ENCODE data around the gene SGO1. TPM values are rescaled to one million over a fixed set of nuclear protein-coding genes. Genes with fewer than 3 reads are reported as not detected.

The SGO1 gene
- total and polyA plus RNA-seq, 12 donors = 0.13 to 4.2 (median 0.56) TPM; not detected in 2

DNA sequence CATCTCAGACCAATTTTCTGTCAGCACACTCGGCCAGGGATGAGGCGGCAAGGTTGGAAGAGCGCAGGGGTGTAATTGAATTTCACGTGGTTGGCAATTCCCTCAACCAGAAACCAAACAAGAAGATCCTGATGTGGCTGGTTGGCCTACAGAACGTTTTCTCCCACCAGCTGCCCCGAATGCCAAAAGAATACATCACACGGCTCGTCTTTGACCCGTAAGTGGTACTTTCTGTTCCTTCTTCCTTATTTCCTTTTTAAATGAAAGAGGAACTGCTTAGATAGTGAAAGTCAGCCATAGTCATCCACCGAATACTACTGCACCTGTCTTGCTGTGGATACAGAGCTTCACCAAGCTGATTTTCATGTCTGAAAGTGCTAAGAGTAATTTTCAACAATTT lies 60.1 kb downstream of the SGO1 start:
- no peaks in the 10 kb centered on the region for H3K9me3 ChIP-seq (replicated peaks in 1 of 3)
- peak in 2 of 7 donors; percentile 19 to 33 for DNase-seq
- H3K27me3 ChIP-seq = no peaks in the 10 kb centered on the region
- H3K27ac ChIP-seq = no peak overlapping the region
- H3K4me1 ChIP-seq (replicated peaks in 1 of 2) = no peaks in the 10 kb centered on the region
- H3K36me3 ChIP-seq (replicated peaks in 1 of 2) = no peaks in the 10 kb centered on the region
- TF ChIP-seq POLR2A (IDR thresholded peaks at IDR 0.05) = no peak
- TF ChIP-seq, protein P1, sequence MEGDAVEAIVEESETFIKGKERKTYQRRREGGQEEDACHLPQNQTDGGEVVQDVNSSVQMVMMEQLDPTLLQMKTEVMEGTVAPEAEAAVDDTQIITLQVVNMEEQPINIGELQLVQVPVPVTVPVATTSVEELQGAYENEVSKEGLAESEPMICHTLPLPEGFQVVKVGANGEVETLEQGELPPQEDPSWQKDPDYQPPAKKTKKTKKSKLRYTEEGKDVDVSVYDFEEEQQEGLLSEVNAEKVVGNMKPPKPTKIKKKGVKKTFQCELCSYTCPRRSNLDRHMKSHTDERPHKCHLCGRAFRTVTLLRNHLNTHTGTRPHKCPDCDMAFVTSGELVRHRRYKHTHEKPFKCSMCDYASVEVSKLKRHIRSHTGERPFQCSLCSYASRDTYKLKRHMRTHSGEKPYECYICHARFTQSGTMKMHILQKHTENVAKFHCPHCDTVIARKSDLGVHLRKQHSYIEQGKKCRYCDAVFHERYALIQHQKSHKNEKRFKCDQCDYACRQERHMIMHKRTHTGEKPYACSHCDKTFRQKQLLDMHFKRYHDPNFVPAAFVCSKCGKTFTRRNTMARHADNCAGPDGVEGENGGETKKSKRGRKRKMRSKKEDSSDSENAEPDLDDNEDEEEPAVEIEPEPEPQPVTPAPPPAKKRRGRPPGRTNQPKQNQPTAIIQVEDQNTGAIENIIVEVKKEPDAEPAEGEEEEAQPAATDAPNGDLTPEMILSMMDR (IDR thresholded peaks at IDR 0.05) = no peak
- intact Hi-C loops (cut with DNase I) = no loop called here
- WGBS, 4 donors = 76 to 86% (median 81%) methylated on average over 10 of the region's 10 CpGs
- H3K4me3 ChIP-seq = no peak overlapping the region

GRCh38 chr3:20125289-20125688 lies 60.7 kb downstream of the SGO1 start:
- no peaks in the 10 kb centered on the region for H3K36me3 ChIP-seq (replicated peaks in 1 of 2)
- no peaks in the 10 kb centered on the region for H3K4me1 ChIP-seq (replicated peaks in 1 of 2)
- 94 to 98% (median 96%) methylated on average over 2 to 4 of the region's 4 CpGs for WGBS, 4 donors
- intact Hi-C loops (cut with DNase I) = no loop called here
- no peak overlapping the region for H3K4me3 ChIP-seq
- no peaks in the 10 kb centered on the region for H3K27me3 ChIP-seq
- DNase-seq = no peak
- no peaks in the 10 kb centered on the region for H3K9me3 ChIP-seq (replicated peaks in 1 of 3)
- TF ChIP-seq POLR2A (IDR thresholded peaks at IDR 0.05) = no peak
- no peak overlapping the region for H3K27ac ChIP-seq

DNA sequence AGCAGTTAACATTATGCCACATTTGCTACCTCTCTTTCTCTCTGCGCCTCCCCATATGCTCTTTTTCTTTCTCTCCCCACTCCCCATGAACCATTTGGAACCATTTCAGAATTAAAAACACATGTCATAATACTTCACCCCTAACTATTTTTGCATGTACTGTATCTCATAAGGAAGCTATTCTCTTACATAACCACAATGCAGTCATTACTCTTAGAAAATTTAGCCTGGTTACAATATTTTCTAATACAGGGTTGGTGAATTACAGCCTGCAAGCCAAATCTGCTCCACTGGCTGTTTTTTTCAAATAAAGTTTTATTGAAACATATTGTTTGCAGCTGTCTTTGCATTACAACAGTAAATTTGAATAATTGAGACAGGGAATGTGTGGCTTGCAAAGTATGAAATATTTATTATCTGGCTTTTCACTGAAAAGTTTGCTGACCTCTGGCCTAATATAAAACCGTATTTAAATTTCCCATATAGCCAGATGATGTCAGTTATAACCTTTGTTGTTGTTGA lies 62.8 kb downstream of the SGO1 start:
- H3K36me3 ChIP-seq (replicated peaks in 1 of 2) = no peaks in the 10 kb centered on the region
- 93 to 99% (median 96%) methylated on average over 2 of the region's 2 CpGs for WGBS, 4 donors
- H3K27ac ChIP-seq = no peak overlapping the region
- intact Hi-C loops (cut with DNase I) = no loop called here
- TF ChIP-seq POLR2A (IDR thresholded peaks at IDR 0.05) = no peak
- TF ChIP-seq, protein P1 (IDR thresholded peaks at IDR 0.05) = no peak
- H3K4me3 ChIP-seq = no peak overlapping the region
- H3K9me3 ChIP-seq (replicated peaks in 1 of 3) = no peaks in the 10 kb centered on the region
- no peaks in the 10 kb centered on the region for H3K27me3 ChIP-seq
- no peaks in the 10 kb centered on the region for H3K4me1 ChIP-seq (replicated peaks in 1 of 2)
- DNase-seq = no peak

GRCh38 chr3:20121088-20121487 lies 64.9 kb downstream of the SGO1 start:
- intact Hi-C loops (cut with DNase I) = no loop called here

More at GRCh38 chr3:20121088-20121487, 64.9 kb downstream of the SGO1 start:
- no peaks in the 10 kb centered on the region for H3K4me1 ChIP-seq (replicated peaks in 1 of 2)
- no peaks in the 10 kb centered on the region for H3K36me3 ChIP-seq (replicated peaks in 1 of 2)
- no peak overlapping the region for H3K4me3 ChIP-seq
- H3K27ac ChIP-seq = no peak overlapping the region
- no peak for DNase-seq
- no peaks in the 10 kb centered on the region for H3K27me3 ChIP-seq
- H3K9me3 ChIP-seq (replicated peaks in 1 of 3) = no peaks in the 10 kb centered on the region
- WGBS, 4 donors = 72 to 85% (median 82%) methylated on average over 3 of the region's 3 CpGs
- no peak for TF ChIP-seq POLR2A (IDR thresholded peaks at IDR 0.05)
- TF ChIP-seq, protein P1 (IDR thresholded peaks at IDR 0.05) = no peak

Small RNA genes lying within 50 kb of the gene (microRNA-seq; reads per million reads assigned to microRNA genes)
- 0 reads per million in 3 donors for gene MIR3135A

Small RNA genes lying within 50 kb of the gene (small RNA-seq; reads per million reads assigned to genes)
- gene MIR3135A = 0 to 0.17 reads per million in 2 donors

Other genes with a start within 250 kb of the SGO1 start
- gene RAB5A, start 239.1 kb downstream of the SGO1 start, total RNA-seq = 10 to 100 TPM; 36.8 to 68.6 (median 54.1) TPM
- gene RAB5A, start 239.1 kb downstream of the SGO1 start, polyA plus RNA-seq = 100 to 1,000 TPM in 1 of 3 donors, 10 to 100 TPM in 2; 37.1 to 102 (median 41.2) TPM
- gene PP2D1, start 173.9 kb downstream of the SGO1 start, total RNA-seq = not detected
- gene PP2D1, start 173.9 kb downstream of the SGO1 start, polyA plus RNA-seq = not detected
- 10 to 100 TPM; 17.0 to 32.2 (median 21.4) TPM for gene KAT2B, start 145.8 kb downstream of the SGO1 start, total RNA-seq
- gene KAT2B, start 145.8 kb downstream of the SGO1 start, polyA plus RNA-seq = 10 to 100 TPM in 2 of 3 donors, 1 to 10 TPM in 1; 5.4 to 16.7 (median 10.6) TPM

All from adrenal gland (tissue), 12 donors.